ENCODE measurements around the gene DOCK3.

GRCh38 chr3:50926868-50927267 lies 252.1 kb downstream of the DOCK3 start:
- TF ChIP-seq PPARA (CRISPR knock-in tag; IDR thresholded peaks at IDR 0.05; ENCODE audit: borderline replicate concordance) (no peak), ZNF8 (CRISPR knock-in tag; IDR thresholded peaks at IDR 0.05) (no peak), ARNTL (CRISPR knock-in tag; IDR thresholded peaks at IDR 0.05; ENCODE audit: borderline replicate concordance, low read depth) (no peak), BACH2 (CRISPR knock-in tag; IDR thresholded peaks at IDR 0.05; ENCODE audit: borderline replicate concordance) (no peak), PATZ1 (CRISPR knock-in tag; IDR thresholded peaks at IDR 0.05; ENCODE audit: borderline replicate concordance) (no peak), RARB (CRISPR knock-in tag; IDR thresholded peaks at IDR 0.05) (no peak), SNAI2 (CRISPR knock-in tag; IDR thresholded peaks at IDR 0.05) (no peak), POU6F1 (CRISPR knock-in tag; IDR thresholded peaks at IDR 0.05; ENCODE audit: borderline replicate concordance, low read depth) (no peak), ESRRG (CRISPR knock-in tag; IDR thresholded peaks at IDR 0.05) (no peak), ZNF70 (CRISPR knock-in tag; IDR thresholded peaks at IDR 0.05) (no peak), CREB5 (CRISPR knock-in tag; IDR thresholded peaks at IDR 0.05; ENCODE audit: low read depth) (no peak), ZNF565 (CRISPR knock-in tag; conservative IDR thresholded peaks at IDR 0.05; ENCODE audit: low read depth) (no peak), ISL1 (CRISPR knock-in tag; IDR thresholded peaks at IDR 0.05) (no peak), TCF4 (CRISPR knock-in tag; IDR thresholded peaks at IDR 0.05; ENCODE audit: borderline replicate concordance) (no peak)
